Endodermal cell (in vitro differentiated cells): ENCODE data around the gene PSMB7. TPM values are rescaled to one million over a fixed set of nuclear protein-coding genes. Genes with fewer than 3 reads are reported as not detected.

Experiments
- DNase-seq: peaks from one replicate; pipeline ENCODE4 v3.0.0-alpha.2; 2017
- H3K27ac ChIP-seq: 2 replicates; pipeline ENCODE4 v1.5.1; 2013; ENCODE audit warnings: mild to moderate bottlenecking, low read depth, low read length, moderate library complexity
- H3K27me3 ChIP-seq: 2 replicates; pipeline ENCODE4 v1.6.1; 2013; ENCODE audit warnings: mild to moderate bottlenecking, low read length, moderate library complexity; ENCODE audit not compliant: insufficient read depth, control insufficient read depth, poor library complexity, severe bottlenecking
- H3K36me3 ChIP-seq: 2 replicates; pipeline ENCODE4 v1.7.0; 2013; ENCODE audit warnings: mild to moderate bottlenecking, low read length, moderate library complexity; ENCODE audit not compliant: control insufficient read depth, insufficient read depth
- H3K4me1 ChIP-seq: one replicate; pipeline ENCODE4 v1.7.0; 2013; ENCODE audit warnings: low read length; ENCODE audit not compliant: control insufficient read depth, insufficient read depth
- H3K4me3 ChIP-seq: 2 replicates; pipeline ENCODE4 v1.5.1; 2013; ENCODE audit warnings: mild to moderate bottlenecking, low read length, moderate library complexity
- H3K9ac ChIP-seq: 2 replicates; pipeline ENCODE4 v1.6.1; 2013; ENCODE audit warnings: mild to moderate bottlenecking, low read length, moderate library complexity; ENCODE audit not compliant: poor library complexity, severe bottlenecking; ENCODE audit errors: extremely low read depth
- H3K9me3 ChIP-seq: 2 replicates; pipeline ENCODE4 v1.6.1; 2013; ENCODE audit warnings: mild to moderate bottlenecking, low read length, moderate library complexity; ENCODE audit not compliant: control insufficient read depth
- H3K27ac Mint-ChIP-seq: 2 replicates; pipeline ENCODE4 v1.8.0; 2020; ENCODE audit warnings: mixed read lengths
- H3K27me3 Mint-ChIP-seq: 2 replicates; pipeline ENCODE4 v1.8.0; 2021; ENCODE audit warnings: mild to moderate bottlenecking, mixed read lengths; ENCODE audit not compliant: insufficient read depth
- H3K36me3 Mint-ChIP-seq: 2 replicates; pipeline ENCODE4 v1.8.0; 2020; ENCODE audit warnings: low read depth, mixed read lengths
- H3K4me1 Mint-ChIP-seq: 2 replicates; pipeline ENCODE4 v1.8.0; 2020; ENCODE audit warnings: mixed read lengths
- H3K4me3 Mint-ChIP-seq: 2 replicates; pipeline ENCODE4 v1.8.0; 2020; ENCODE audit warnings: mild to moderate bottlenecking, moderate library complexity, mixed read lengths
- H3K9me3 Mint-ChIP-seq: 2 replicates; pipeline ENCODE4 v1.8.0; 2020; ENCODE audit warnings: mild to moderate bottlenecking, mixed read lengths
- WGBS, 2 experiments: methylation state at CpG; one replicate each; pipeline versions ENCODE4 v1.1.5 to v1.1.7; 2013; ENCODE audit warnings: missing lambda C conversion rate in 2 of 2, mixed read lengths in 1 of 2; ENCODE audit not compliant: insufficient coverage in 1 of 2, insufficient read length in 1 of 2; 5-methylcytosine and 5-hydroxymethylcytosine counted together
- total RNA-seq, 2 donors: library from RNA; stranded (reverse); fragmentation: NEBNext Ultra II Directional in 1 of 2; extraction: Animal tissue kit (Norgen Biotek cat#: 25700) in 1 of 2; gene quantifications; 2 replicates in 1 of 2; 3 replicates in 1 of 2; pipeline ENCODE4 v1.2.1, GENCODE V29; 2021
- TF ChIP-seq, protein P1 (sequence below): fragments of 200-600 bp; sonication (generic); conservative IDR thresholded peaks from 2 replicates; pipeline ENCODE4 v1.5.0; 2021; ENCODE audit warnings: antibody characterized with exemption, mild to moderate bottlenecking

PSMB7 gene
- total RNA-seq, 2 donors from 2014 or later, result 203 to 223 TPM

- H3K27me3 Mint-ChIP-seq, result no peaks in the 10 kb centered on the region
- peaks cover 43% of the 10 kb centered on the region for H3K36me3 ChIP-seq
- H3K9me3 ChIP-seq, result no peaks in the 10 kb centered on the region
- H3K4me1 ChIP-seq, result no peaks in the 10 kb centered on the region
- no peak overlapping the region for H3K4me3 Mint-ChIP-seq
- no peak overlapping the region for H3K9ac ChIP-seq
- no peaks in the 10 kb centered on the region for H3K9me3 Mint-ChIP-seq
- H3K27ac Mint-ChIP-seq, result peak overlapping the region; percentile 20
- WGBS, 2 experiments, result 95 to 96% methylated on average over 18 to 19 of the region's 19 CpGs
- H3K27ac ChIP-seq, result no peak overlapping the region
- DNase-seq, result no peak
- TF ChIP-seq, protein P1, sequence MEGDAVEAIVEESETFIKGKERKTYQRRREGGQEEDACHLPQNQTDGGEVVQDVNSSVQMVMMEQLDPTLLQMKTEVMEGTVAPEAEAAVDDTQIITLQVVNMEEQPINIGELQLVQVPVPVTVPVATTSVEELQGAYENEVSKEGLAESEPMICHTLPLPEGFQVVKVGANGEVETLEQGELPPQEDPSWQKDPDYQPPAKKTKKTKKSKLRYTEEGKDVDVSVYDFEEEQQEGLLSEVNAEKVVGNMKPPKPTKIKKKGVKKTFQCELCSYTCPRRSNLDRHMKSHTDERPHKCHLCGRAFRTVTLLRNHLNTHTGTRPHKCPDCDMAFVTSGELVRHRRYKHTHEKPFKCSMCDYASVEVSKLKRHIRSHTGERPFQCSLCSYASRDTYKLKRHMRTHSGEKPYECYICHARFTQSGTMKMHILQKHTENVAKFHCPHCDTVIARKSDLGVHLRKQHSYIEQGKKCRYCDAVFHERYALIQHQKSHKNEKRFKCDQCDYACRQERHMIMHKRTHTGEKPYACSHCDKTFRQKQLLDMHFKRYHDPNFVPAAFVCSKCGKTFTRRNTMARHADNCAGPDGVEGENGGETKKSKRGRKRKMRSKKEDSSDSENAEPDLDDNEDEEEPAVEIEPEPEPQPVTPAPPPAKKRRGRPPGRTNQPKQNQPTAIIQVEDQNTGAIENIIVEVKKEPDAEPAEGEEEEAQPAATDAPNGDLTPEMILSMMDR, result no peak
- H3K36me3 Mint-ChIP-seq, result peaks cover 27% of the 10 kb centered on the region
- peaks cover 4% of the 10 kb centered on the region for H3K4me1 Mint-ChIP-seq
- H3K27me3 ChIP-seq, result no peaks in the 10 kb centered on the region
- no peak overlapping the region for H3K4me3 ChIP-seq
Observed at GRCh38 chr9:124356745-124357390, 58.4 kb downstream of the PSMB7 start.

- H3K27me3 ChIP-seq, result no peaks in the 10 kb centered on the region
- H3K36me3 Mint-ChIP-seq, result peaks cover 33% of the 10 kb centered on the region
- H3K4me3 ChIP-seq, result no peak overlapping the region
- H3K4me1 ChIP-seq, result no peaks in the 10 kb centered on the region
- H3K36me3 ChIP-seq, result peaks cover 51% of the 10 kb centered on the region
- TF ChIP-seq, protein P1, result no peak
- H3K9me3 Mint-ChIP-seq, result no peaks in the 10 kb centered on the region
- H3K27ac Mint-ChIP-seq, result peak overlapping the region; percentile 20
- no peak for DNase-seq
- H3K9ac ChIP-seq, result no peak overlapping the region
- no peaks in the 10 kb centered on the region for H3K27me3 Mint-ChIP-seq
- H3K27ac ChIP-seq, result no peak overlapping the region
- no peak overlapping the region for H3K4me3 Mint-ChIP-seq
- H3K4me1 Mint-ChIP-seq, result peaks cover 4% of the 10 kb centered on the region
- no peaks in the 10 kb centered on the region for H3K9me3 ChIP-seq
- 90 to 99% methylated on average over 8 to 15 of the region's 15 CpGs for WGBS, 2 experiments
Observed at GRCh38 chr9:124355941-124356744, 59.1 kb downstream of the PSMB7 start.

GRCh38 chr9:124355039-124355940, 60.0 kb downstream of the PSMB7 start:
- H3K27me3 ChIP-seq, result no peaks in the 10 kb centered on the region
- H3K4me3 ChIP-seq, result no peak overlapping the region
- Mint-ChIP-seq H3K4me3 (no peak overlapping the region), H3K36me3 (peaks cover 34% of the 10 kb centered on the region), H3K27ac (no peak overlapping the region), H3K4me1 (peaks cover 4% of the 10 kb centered on the region), H3K9me3 (no peaks in the 10 kb centered on the region), H3K27me3 (no peaks in the 10 kb centered on the region)
- TF ChIP-seq, protein P1, result no peak
- H3K36me3 ChIP-seq, result peaks cover 59% of the 10 kb centered on the region
- WGBS, 2 experiments, result 96% methylated on average over 12 to 21 of the region's 21 CpGs
- no peaks in the 10 kb centered on the region for H3K9me3 ChIP-seq
- H3K9ac ChIP-seq, result no peak overlapping the region
- H3K27ac ChIP-seq, result no peak overlapping the region
- DNase-seq, result peak; percentile 43
- H3K4me1 ChIP-seq, result no peaks in the 10 kb centered on the region
